Stimulated activated naive B cell treated with anti-CD40 and anti-IgM and Interleukin-4, amounts not matched to agents 10 μg/mL and 1 μg/mL and 100 μg/mL, for 72 hours (primary cell): Measurements from ENCODE around the gene EP300.
A peak's percentile ranks its signal among the peaks of the same experiment; 100 is the strongest.

Experiments used
- ATAC-seq, 2 donors: fragments of 150-1000 bp; cut with Tn5 transposase; replicated peaks; 2 replicates each; pipeline ENCODE4 v1.10.0; 2021; ENCODE audit warnings: moderate library complexity in 1 of 2
- DNase-seq: peaks from one replicate; pipeline ENCODE4 v3.0.0; 2021
- H3K27ac Mint-ChIP-seq: one replicate; pipeline ENCODE4 v1.8.0; 2022; ENCODE audit warnings: mild to moderate bottlenecking, mixed read lengths
- H3K27me3 Mint-ChIP-seq, 2 donors: one replicate each; pipeline ENCODE4 v1.8.0; 2022; ENCODE audit warnings: mixed read lengths in 2 of 2
- H3K36me3 Mint-ChIP-seq, 2 donors: one replicate each; pipeline ENCODE4 v1.8.0; 2022; ENCODE audit warnings: mixed read lengths in 2 of 2, mild to moderate bottlenecking in 1 of 2
- H3K4me1 Mint-ChIP-seq, 2 donors: one replicate each; pipeline ENCODE4 v1.8.0; 2022; ENCODE audit warnings: mixed read lengths in 2 of 2, mild to moderate bottlenecking in 1 of 2
- H3K4me3 Mint-ChIP-seq, 2 donors: one replicate each; pipeline ENCODE4 v1.8.0; 2022; ENCODE audit warnings: mild to moderate bottlenecking in 2 of 2, mixed read lengths in 2 of 2, moderate library complexity in 1 of 2
- H3K9me3 Mint-ChIP-seq, 2 donors: one replicate each; pipeline ENCODE4 v1.8.0; 2022; ENCODE audit warnings: mixed read lengths in 2 of 2, mild to moderate bottlenecking in 1 of 2

EP300 gene

GRCh38 chr22:41193829-41194228, 101.4 kb downstream of the EP300 start:
- no peak for DNase-seq
- Mint-ChIP-seq H3K36me3 (no peaks in the 10 kb centered on the region), H3K27me3 (no peaks in the 10 kb centered on the region), H3K9me3 (no peaks in the 10 kb centered on the region), H3K4me1 (peaks cover 8 to 10% of the 10 kb centered on the region in 2 donors), H3K27ac (no peak overlapping the region), H3K4me3 (no peak overlapping the region)
- no peak for ATAC-seq

GRCh38 chr22:41197038-41197972, 104.9 kb downstream of the EP300 start:
- Mint-ChIP-seq H3K27me3 (peaks cover 0 to 5% of the 10 kb centered on the region in 2 donors), H3K9me3 (no peaks in the 10 kb centered on the region), H3K4me1 (peaks cover 9 to 10% of the 10 kb centered on the region in 2 donors), H3K27ac (peak overlapping the region; percentile 37), H3K36me3 (no peaks in the 10 kb centered on the region), H3K4me3 (peak overlapping the region; percentile 87 to 91)
- DNase-seq (peak; percentile 66), ATAC-seq (peak; percentile 81 to 92)

DNA sequence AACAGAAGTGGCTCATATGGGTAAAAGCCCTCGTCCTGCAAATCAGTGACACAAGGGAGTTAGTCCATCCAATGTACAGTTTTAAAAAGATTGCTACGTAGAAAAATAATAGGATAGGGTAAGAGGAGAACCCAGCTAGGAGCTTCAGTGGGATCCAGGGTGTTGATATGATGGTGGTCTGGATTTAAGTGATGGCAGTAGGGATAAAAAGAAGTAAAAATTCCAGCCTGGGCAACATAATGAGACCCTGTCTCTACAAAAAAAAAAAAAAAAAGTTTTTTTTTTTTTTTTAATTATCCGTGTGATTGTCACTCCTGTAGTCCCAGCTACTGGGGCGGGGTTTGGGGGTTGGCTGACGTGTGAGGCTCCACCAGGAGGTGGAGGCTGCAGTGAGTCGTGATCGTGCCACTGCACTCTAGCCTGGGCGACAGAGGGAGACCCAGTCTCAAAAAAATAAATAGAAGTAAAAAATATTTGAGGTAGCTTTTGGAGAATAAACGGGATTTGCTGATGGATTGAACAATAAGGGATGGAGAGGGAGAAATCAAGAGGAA, 105.7 kb downstream of the EP300 start:
- DNase-seq = no peak
- peak overlapping the region; percentile 87 to 91 for H3K4me3 Mint-ChIP-seq
- no peaks in the 10 kb centered on the region for H3K36me3 Mint-ChIP-seq
- no peak overlapping the region for H3K27ac Mint-ChIP-seq
- peak; percentile 64 to 65 for ATAC-seq
- H3K27me3 Mint-ChIP-seq = peaks cover 2 to 7% of the 10 kb centered on the region in 2 donors
- peaks cover 9 to 10% of the 10 kb centered on the region in 2 donors for H3K4me1 Mint-ChIP-seq
- no peaks in the 10 kb centered on the region for H3K9me3 Mint-ChIP-seq

DNA sequence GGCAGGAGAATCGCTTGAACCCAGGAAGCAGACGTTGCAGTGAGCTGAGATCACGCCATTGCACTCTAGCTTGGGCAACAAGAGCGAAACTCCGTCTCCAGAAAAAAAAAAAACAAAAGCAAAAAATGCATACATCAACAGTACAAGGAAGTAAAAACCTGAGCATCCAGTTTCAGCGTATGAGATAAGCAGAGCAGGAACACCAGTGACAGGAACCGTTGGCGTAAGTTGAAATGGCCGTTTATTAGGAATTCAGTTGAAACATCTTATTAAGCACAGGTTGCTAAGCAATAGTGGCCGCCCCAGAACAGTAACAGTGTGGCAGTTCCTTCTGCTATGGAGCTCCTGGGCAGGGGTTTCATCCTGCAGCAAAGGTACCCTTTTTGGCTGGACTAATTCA, 108.7 kb downstream of the EP300 start:
- ATAC-seq = no peak
- H3K27ac Mint-ChIP-seq = no peak overlapping the region
- DNase-seq = no peak

DNA sequence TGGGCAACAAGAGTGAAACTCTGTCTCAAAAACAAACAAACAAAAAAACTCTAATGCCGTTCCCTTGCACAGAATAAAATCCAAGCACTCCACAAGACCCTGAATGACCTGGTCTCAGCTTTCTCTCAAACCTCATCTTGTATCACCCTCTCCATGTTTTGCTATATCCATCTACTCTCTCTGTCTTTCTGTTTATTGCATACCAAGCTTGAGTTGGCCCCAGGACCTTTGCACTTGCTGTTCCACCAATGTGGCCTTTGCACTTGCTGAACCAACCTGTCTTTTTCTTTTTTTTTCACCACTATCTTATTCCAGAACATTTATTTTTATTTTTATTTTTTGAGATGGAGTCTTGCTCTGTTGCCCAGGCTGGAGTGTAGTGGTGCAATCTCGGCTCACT, 110.7 kb downstream of the EP300 start:
- no peak overlapping the region for H3K4me3 Mint-ChIP-seq

More for the DNA sequence above, 108.7 kb downstream of the EP300 start:
- peaks cover 18 to 31% of the 10 kb centered on the region in 2 donors for H3K4me1 Mint-ChIP-seq
- peaks cover 12 to 14% of the 10 kb centered on the region in 2 donors for H3K27me3 Mint-ChIP-seq
- H3K4me3 Mint-ChIP-seq = no peak overlapping the region
- H3K36me3 Mint-ChIP-seq = peaks cover 0 to 5% of the 10 kb centered on the region in 2 donors
- no peaks in the 10 kb centered on the region for H3K9me3 Mint-ChIP-seq

GRCh38 chr22:41204066-41204465, 111.7 kb downstream of the EP300 start:
- DNase-seq = no peak
- H3K27me3 Mint-ChIP-seq = peaks cover 12 to 14% of the 10 kb centered on the region in 2 donors
- H3K4me3 Mint-ChIP-seq = no peak overlapping the region
- no peaks in the 10 kb centered on the region for H3K9me3 Mint-ChIP-seq
- H3K4me1 Mint-ChIP-seq = peaks cover 13 to 37% of the 10 kb centered on the region in 2 donors
- peaks cover 0 to 10% of the 10 kb centered on the region in 2 donors for H3K36me3 Mint-ChIP-seq
- ATAC-seq = no peak
- H3K27ac Mint-ChIP-seq = no peak overlapping the region

More for the DNA sequence above, 110.7 kb downstream of the EP300 start:
- DNase-seq = no peak
- no peaks in the 10 kb centered on the region for H3K9me3 Mint-ChIP-seq
- peaks cover 12 to 14% of the 10 kb centered on the region in 2 donors for H3K27me3 Mint-ChIP-seq
- H3K4me1 Mint-ChIP-seq = peaks cover 18 to 42% of the 10 kb centered on the region in 2 donors
- no peak overlapping the region for H3K27ac Mint-ChIP-seq
- no peak for ATAC-seq
- peaks cover 0 to 5% of the 10 kb centered on the region in 2 donors for H3K36me3 Mint-ChIP-seq

DNA sequence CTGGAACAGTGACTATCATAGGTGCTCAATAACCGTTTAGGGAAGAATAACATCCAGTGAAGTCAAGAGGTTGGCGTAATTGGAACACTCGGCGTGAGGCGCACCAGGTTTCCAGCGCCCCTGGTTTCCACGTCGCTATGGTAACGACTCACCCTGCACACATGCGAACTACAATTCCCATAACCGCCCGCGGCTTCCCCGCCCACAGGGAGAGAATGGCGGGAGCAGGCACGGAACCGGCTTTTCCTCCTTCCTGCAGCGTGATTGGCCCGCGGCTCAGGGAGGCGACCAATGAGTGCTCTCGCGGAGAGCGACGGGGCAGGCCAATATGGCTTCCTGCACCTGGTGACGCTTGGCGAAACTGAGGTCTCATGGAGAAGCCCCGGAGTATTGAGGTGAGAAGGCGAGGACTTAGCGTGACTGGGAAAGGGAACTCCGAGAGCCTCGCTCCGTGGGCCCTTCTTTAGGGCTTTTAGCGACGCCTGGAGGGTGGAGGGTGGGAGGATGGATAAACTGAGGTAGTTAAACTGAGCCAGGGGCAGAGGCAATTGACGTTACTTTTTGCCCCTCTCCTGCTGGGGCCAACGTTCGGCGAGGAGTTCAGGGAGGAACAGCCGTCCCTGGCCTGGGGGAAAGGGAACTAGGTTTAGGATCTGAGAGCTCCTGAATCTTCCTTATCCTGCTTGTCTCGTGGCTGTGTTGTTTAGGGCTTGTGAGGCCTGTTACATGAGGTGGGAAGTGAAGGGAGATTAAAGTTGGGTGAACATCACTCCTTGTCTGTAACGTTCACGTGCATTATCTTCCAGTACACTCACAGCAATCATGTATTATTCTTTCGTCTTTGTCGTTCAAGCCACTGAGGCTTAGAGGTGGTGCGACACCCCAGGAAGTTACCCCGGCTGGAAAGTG, 112.9 kb downstream of the EP300 start, which contains the start of gene L3MBTL2:
L3MBTL2 (plus strand) TSS at position 321 of the 909 bp plus-strand sequence; CDS start at position 372, 51 bp downstream.
- H3K4me1 Mint-ChIP-seq = peaks cover 11 to 37% of the 10 kb centered on the region in 2 donors
- H3K4me3 Mint-ChIP-seq = peak within 1 kb of the TSS; percentile 87 to 88
- H3K27ac Mint-ChIP-seq = peak within 1 kb of the TSS; percentile 96
- DNase-seq = peak; percentile 97
- H3K27me3 Mint-ChIP-seq = peaks cover 7 to 14% of the 10 kb centered on the region in 2 donors
- no peaks in the 10 kb centered on the region for H3K9me3 Mint-ChIP-seq
- peaks cover 7 to 16% of the 10 kb centered on the region in 2 donors for H3K36me3 Mint-ChIP-seq
- peak; percentile 99 to 100 for ATAC-seq

GRCh38 chr22:41206719-41207118, 114.3 kb downstream of the EP300 start:
- H3K27ac Mint-ChIP-seq = peak overlapping the region; percentile 42
- no peak for ATAC-seq
- no peak for DNase-seq
- peaks cover 7 to 14% of the 10 kb centered on the region in 2 donors for H3K27me3 Mint-ChIP-seq
- peak overlapping the region; percentile 30 to 50 for H3K4me3 Mint-ChIP-seq
- no peaks in the 10 kb centered on the region for H3K9me3 Mint-ChIP-seq
- peaks cover 11 to 37% of the 10 kb centered on the region in 2 donors for H3K4me1 Mint-ChIP-seq
- peaks cover 15 to 21% of the 10 kb centered on the region in 2 donors for H3K36me3 Mint-ChIP-seq

DNA sequence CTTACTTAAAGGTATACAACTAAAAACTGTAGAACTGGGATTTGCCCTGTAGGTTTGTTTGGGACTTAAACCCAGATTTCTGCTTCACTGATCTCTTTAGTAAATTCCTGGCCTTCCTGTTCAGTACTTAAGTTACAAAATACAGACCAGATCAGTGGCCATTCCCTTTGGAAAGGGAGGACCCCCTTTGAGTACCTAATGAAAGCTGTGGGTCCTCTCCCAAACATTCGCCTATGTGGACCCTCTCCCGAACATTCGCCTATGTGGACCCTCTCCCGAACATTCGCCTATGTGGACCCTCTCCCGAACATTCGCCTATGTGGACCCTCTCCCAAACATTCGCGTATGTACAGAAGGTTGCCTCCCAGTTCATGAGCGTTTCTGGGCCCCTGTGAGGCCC, 123.0 kb downstream of the EP300 start:
- peaks cover 16 to 20% of the 10 kb centered on the region in 2 donors for H3K4me1 Mint-ChIP-seq
- ATAC-seq = no peak
- H3K36me3 Mint-ChIP-seq = peaks cover 48 to 49% of the 10 kb centered on the region in 2 donors
- no peak overlapping the region for H3K4me3 Mint-ChIP-seq
- H3K9me3 Mint-ChIP-seq = no peaks in the 10 kb centered on the region
- H3K27ac Mint-ChIP-seq = no peak overlapping the region
- H3K27me3 Mint-ChIP-seq = no peaks in the 10 kb centered on the region
- DNase-seq = no peak

- Mint-ChIP-seq H3K27ac (no peak overlapping the region), H3K36me3 (peaks cover 46 to 50% of the 10 kb centered on the region in 2 donors), H3K4me1 (peaks cover 16 to 20% of the 10 kb centered on the region in 2 donors), H3K27me3 (no peaks in the 10 kb centered on the region), H3K9me3 (no peaks in the 10 kb centered on the region), H3K4me3 (no peak overlapping the region)
- ATAC-seq = no peak
- DNase-seq = no peak
Observed at GRCh38 chr22:41215926-41216325, 123.5 kb downstream of the EP300 start.

DNA sequence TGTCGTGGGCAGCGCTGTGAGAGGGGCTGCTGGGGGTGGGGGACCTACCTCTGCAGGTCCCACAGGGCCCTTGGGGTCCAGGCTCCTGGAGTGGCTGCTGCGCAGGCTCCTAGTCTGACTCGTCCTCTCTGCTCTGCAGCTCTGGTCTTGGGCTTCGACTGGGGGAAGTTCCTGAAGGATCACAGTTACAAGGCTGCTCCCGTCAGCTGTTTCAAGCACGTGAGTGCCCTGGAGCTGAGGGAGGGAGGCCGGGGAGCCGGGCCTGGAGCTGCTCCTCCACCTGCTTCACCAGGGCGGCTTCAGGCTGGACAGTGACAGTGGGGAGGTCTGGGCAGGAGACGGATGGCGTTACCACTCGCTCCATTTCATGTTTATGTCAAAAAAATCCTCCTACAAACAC, 124.6 kb downstream of the EP300 start:
- Mint-ChIP-seq H3K27ac (no peak overlapping the region), H3K4me3 (no peak overlapping the region), H3K27me3 (no peaks in the 10 kb centered on the region), H3K36me3 (peaks cover 49 to 54% of the 10 kb centered on the region in 2 donors), H3K4me1 (peaks cover 16 to 20% of the 10 kb centered on the region in 2 donors), H3K9me3 (no peaks in the 10 kb centered on the region)
- DNase-seq = no peak
- ATAC-seq = no peak

- peaks cover 16 to 20% of the 10 kb centered on the region in 2 donors for H3K4me1 Mint-ChIP-seq
- peak overlapping the region; percentile 80 for H3K27ac Mint-ChIP-seq
- no peaks in the 10 kb centered on the region for H3K9me3 Mint-ChIP-seq
- ATAC-seq (peak; percentile 95), DNase-seq (peak; percentile 24)
- H3K36me3 Mint-ChIP-seq = peaks cover 47 to 52% of the 10 kb centered on the region in 2 donors
- no peaks in the 10 kb centered on the region for H3K27me3 Mint-ChIP-seq
- peak overlapping the region; percentile 47 to 68 for H3K4me3 Mint-ChIP-seq
Observed at GRCh38 chr22:41217553-41218157, 125.3 kb downstream of the EP300 start.

- Mint-ChIP-seq H3K9me3 (no peaks in the 10 kb centered on the region), H3K27ac (no peak overlapping the region), H3K27me3 (no peaks in the 10 kb centered on the region), H3K4me1 (peaks cover 3 to 4% of the 10 kb centered on the region in 2 donors), H3K36me3 (peaks cover 48 to 56% of the 10 kb centered on the region in 2 donors), H3K4me3 (no peak overlapping the region)
- DNase-seq (no peak), ATAC-seq (no peak)
Observed at GRCh38 chr22:41222846-41223507, 130.6 kb downstream of the EP300 start.
